DND-41 (cell line): ENCODE data around the gene CCDC178.

ENCODE experiments used
- CTCF ChIP-seq: IDR thresholded peaks from 2 replicates; pipeline ENCODE4 v1.5.1; 2012; ENCODE audit warnings: borderline replicate concordance, low read length, moderate library complexity, mild to moderate bottlenecking; ENCODE audit not compliant: poor library complexity, severe bottlenecking; ENCODE audit errors: extremely low read depth
- EZH2 ChIP-seq: IDR thresholded peaks from 3 replicates; pipeline ENCODE4 v1.6.1; 2012; ENCODE audit warnings: borderline replicate concordance, low read depth, mild to moderate bottlenecking, moderate library complexity, low read length, inconsistent platforms; ENCODE audit not compliant: severe bottlenecking

- TF ChIP-seq CTCF: no peak
- no peak for TF ChIP-seq EZH2
Measured at GRCh38 chr18:32958746-32959145, 481.8 kb downstream of the CCDC178 start.
